Right renal cortex interstitium (tissue), 3 donors: ENCODE measurements around the gene IL36A. TPM values are rescaled to one million over a fixed set of nuclear protein-coding genes. Genes with fewer than 3 reads are reported as not detected.
A peak's percentile ranks its signal among the peaks of the same experiment; 100 is the strongest.

Experiments
- DNase-seq, 3 donors: peaks; one replicate each; pipeline ENCODE4 v3.0.0-alpha.2; 2013; ENCODE audit warnings: low read depth in 3 of 3, low spot score in 2 of 3
- polyA plus RNA-seq, 3 donors: library from polyadenylated mRNA; unstranded; fragments of 120-200 nt; gene quantifications; one replicate each; pipeline ENCODE4 v1.2.1, GENCODE V29; 2013; ENCODE audit not compliant: insufficient read length in 3 of 3

IL36A gene, protein sequence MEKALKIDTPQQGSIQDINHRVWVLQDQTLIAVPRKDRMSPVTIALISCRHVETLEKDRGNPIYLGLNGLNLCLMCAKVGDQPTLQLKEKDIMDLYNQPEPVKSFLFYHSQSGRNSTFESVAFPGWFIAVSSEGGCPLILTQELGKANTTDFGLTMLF
- polyA plus RNA-seq = not detected

- no peak for DNase-seq
Measured at GRCh38 chr2:113005030-113005509, at the start of gene IL36A. Gene IL36A, plus strand, starts transcription at chr2:113005459. Its CDS starts 413 bp downstream, at chr2:113005872.

DNA sequence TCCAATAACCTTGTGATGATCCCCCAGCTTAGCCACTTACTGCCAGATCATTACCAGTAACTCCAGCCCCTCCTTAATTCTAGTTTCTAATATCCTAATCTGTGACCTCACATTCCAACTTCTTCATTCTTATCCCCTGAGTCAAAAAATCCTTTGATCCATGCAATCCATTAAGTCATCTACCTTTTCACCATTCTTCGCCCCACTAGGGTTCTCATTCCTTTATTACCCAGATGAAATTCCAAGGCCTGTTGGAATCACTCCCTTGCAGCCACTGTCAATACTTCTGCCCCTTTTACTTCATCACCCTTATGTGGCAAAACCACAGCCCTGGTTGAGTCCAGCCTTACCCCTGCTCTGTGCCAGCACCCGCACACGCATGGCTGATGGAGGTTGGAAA, 47.7 kb upstream of the IL36A start:
- DNase-seq = no peak

- DNase-seq = peak; percentile 14 to 27 (median 19)
Measured at GRCh38 chr2:112958428-112959108, 46.7 kb upstream of the IL36A start.

DNA sequence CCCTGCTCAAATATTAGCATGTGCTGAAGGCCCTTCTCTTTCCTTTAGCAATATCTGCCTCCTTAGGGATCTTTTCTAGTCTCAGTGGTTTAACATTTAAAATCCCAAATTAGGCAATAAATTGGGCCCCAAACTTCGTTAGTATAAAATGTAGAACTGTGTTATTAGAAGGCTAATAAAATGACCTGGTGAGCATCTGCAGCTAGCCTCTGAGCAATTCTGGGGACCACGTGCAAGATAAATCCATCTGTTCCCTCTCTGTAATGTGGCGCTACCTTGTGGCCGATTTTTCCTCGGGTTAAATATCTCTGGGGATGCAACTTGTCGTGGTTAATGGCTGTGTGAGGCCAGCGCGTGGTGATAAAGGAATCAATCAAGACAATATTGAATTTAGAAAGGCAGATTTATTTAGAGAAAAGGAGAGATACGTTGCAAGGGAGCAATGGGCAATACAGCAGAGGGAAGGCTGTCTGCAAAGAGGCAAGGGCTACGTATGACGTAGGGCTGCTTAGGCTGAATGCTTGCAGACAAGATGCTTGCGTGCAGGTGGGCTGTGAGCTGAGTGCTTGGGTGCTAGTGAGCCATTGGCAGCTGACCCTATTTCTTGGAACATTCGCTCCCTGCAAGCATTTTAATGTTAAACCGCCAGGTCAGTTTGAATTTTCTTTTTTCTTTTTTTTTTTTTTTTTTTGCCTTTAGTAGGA, 46.0 kb upstream of the IL36A start:
- no peak for DNase-seq

DNA sequence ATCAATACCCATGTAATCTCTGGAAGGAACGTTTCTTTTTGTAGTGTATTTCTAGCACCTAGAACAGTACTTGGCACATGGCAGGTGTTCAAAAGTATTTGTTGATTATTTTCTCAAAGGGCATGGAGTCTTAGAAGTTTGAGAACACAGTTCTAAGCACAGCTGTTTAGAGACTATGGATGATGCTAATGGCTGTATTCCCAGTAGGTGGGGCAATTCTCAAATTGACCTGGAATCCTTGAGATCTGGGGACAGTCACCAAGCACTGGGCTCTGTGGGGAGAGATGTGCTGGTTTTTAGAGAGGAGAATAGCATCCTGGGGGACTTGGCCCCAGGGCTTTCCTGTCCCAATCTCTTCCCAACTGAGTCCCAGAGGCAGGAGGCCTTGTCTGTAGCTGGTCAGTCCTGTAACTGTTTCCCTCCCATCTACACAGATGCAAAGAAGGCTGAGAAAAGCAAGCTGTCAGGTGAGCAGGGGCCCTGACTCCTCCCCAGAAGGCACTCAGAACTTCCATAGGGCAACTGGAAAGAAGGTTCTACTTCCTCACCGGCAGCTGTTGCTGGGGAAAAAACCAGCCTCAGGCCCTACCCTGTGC, 44.9 kb upstream of the IL36A start:
- no peak for DNase-seq

GRCh38 chr2:112962308-112963175, 42.7 kb upstream of the IL36A start:
- DNase-seq = no peak

DNA sequence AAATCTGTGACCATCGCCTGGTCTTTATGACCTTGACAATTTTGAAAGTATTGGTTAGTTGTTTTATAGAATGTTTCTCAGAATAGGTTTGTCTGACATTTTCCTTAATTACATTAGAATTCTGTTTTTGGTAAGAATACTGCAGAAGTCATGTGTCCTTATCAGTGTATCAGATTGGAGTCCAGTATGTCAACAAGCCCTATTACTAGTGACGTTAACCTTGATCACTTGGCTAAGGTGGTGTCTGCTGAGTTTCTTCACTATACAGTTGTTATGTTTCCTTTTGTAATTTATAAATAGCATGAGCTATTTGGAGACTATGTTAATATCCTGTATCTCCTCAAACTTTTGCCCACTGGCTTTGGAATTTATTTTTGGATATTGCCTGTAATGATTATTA, 38.2 kb upstream of the IL36A start:
- DNase-seq = no peak

- no peak for DNase-seq
Measured at GRCh38 chr2:112972423-112973086, 32.7 kb upstream of the IL36A start.

DNA sequence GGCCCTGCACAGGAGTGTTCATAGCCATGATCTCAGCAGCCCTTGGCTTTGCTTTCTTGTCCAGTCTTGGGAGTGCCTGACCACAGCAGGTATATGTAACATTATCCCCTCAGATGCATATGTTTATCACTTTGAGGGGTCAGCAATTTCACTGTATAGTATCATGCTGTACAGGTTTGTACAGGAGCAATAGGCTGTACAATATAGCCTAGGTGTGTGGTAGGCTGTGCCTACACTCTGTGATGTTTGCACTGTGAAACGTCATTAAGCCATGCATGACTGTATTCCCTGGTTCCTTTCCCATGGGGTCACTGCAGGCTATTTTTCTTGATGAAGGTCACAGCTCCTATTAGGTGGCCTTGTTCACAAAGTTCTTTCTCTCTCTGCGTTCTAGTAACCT, 32.1 kb upstream of the IL36A start:
- DNase-seq = no peak

DNA sequence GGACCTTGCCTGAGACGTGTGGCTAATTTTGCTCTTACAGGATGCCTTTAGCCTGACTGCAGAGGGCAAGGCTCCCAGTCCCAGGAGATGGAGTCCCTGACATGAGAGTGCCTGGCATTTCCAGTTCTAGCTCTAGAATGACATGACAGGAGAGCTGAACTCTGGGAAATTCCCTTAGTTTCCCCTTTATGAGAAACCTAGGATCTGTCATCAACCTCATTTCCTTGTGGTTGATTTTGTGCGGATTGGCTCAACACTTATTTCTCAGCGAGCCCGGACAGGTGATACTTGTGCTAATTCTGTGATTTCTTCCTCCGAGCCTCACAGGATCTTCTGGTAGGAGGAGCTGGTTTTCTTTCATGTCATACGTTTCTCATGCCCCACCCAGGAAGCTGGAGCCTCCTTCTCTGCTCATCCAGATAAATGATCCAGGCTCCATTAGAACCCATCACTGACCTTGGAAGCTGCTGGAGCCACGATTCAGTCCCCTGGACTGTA, 27.7 kb upstream of the IL36A start, which contains the start of gene IL36G:
Gene IL36G (plus strand): TSS at position 448 of the 498 bp plus-strand sequence. CDS start 633 bp downstream, outside the sequence.
- DNase-seq = no peak

GRCh38 chr2:112979731-112980130, 25.5 kb upstream of the IL36A start:
- DNase-seq = no peak

- no peak for DNase-seq
Measured at GRCh38 chr2:112980537-112980936, 24.7 kb upstream of the IL36A start.

DNA sequence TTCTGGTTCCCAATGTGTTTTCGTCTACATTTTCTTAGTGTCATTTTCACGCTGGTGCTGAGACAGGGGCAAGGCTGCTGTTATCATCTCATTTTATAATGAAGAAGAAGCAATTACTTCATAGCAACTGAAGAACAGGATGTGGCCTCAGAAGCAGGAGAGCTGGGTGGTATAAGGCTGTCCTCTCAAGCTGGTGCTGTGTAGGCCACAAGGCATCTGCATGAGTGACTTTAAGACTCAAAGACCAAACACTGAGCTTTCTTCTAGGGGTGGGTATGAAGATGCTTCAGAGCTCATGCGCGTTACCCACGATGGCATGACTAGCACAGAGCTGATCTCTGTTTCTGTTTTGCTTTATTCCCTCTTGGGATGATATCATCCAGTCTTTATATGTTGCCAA, 20.2 kb upstream of the IL36A start:
- no peak for DNase-seq

DNA sequence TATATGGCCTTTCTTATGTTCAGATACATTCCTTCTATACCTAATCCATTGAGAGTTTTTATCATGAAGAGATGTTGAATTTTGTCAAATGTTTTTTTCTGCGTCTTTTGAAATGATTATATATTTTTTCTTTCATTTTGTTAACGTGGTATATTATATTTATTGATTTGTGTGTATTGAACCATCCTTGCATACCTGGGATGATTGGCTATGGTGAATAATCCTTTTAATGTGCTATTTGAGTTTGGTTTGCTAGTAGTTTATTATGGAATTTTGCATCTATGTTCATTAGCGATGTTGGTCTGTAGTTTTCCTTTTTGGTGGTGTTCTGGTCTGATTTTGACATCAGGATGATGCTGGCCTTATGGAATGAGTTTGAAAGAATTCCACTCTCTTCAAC, 15.6 kb upstream of the IL36A start:
- DNase-seq = no peak

GRCh38 chr2:112993831-112994230, 11.4 kb upstream of the IL36A start:
- no peak for DNase-seq

- no peak for DNase-seq
Measured at GRCh38 chr2:112994648-112995047, 10.6 kb upstream of the IL36A start.

DNA sequence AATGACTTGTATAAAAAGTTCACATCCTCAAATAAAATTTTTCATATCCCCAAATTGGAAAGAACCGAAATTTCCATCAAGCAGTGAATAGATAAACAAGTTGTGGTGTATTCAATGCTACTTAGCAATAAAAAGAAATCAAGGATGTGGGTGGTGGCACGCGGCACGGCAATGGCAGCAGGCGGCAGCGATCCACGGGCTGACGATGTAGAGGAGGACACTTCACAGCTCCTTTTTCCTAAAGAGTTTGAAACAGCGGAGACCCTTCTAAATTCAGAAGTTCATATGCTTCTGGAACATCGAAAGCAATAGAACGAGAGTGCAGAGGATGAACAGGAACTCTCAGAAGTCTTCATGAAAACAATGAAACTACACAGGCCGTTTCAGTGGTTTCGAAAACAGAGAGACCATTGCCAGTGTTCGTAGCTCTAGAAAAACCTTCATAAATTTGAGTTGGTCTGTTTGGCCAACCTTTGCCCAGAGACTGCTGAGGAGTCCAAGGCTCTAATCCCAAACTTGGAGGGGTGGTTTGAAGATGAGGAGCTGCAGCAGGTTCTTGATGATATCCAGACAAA, 9.8 kb upstream of the IL36A start:
- no peak for DNase-seq

DNA sequence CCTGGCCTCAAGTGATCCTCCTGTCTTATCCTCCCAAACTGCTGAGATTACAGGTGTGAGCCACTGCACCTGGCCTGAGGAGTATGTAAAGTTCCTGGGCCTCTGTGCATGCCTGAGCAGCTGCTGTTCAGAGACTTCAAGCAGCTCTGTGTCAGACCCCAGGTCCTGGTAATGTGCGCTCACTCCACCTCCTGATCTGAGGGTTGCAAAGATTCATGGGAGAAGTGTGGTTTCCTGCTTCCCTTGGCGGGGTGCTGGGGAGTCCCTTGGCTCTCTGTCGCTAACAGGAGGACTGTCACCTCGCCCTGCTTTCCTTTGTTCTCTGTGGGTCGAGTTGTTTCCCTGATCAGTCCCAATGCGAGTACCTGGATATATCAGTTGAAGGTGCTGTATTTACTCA, 8.6 kb upstream of the IL36A start:
- no peak for DNase-seq

DNA sequence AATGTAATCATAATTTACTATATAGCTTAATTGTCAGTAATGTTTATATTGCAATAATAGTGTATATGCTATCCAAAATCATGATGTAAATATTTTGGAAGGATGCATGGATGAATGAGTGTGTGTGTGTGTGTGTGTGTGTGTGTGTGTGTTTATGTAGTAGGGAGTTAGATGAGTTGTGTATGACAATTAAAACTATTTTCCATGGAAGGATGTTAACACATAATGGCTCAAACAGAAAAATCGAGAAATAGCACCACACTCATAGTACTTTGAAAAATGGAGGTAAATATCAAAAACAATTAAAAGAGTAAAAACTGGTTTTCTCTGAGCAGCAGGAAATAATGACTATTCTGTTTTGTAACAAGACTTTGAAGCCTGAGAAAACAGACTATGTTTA, 8.1 kb upstream of the IL36A start:
- no peak for DNase-seq
